Measurements from ENCODE around the gene ERAS.

- TF ChIP-seq POLR2A (IDR thresholded peaks at IDR 0.05): no peak
- no peak for TF ChIP-seq CTCF (IDR thresholded peaks at IDR 0.05)
These were observed 41.1 kb upstream of the ERAS start for GRCh38 chrX:48785186-48785539.
